Measurements from ENCODE around the gene WDR48.
"Not testable (repeated sequence)": the region's sequence is repeated elsewhere in the genome, so short reads cannot be mapped to it uniquely, and the experiment has no call there.

Gene WDR48

DNA sequence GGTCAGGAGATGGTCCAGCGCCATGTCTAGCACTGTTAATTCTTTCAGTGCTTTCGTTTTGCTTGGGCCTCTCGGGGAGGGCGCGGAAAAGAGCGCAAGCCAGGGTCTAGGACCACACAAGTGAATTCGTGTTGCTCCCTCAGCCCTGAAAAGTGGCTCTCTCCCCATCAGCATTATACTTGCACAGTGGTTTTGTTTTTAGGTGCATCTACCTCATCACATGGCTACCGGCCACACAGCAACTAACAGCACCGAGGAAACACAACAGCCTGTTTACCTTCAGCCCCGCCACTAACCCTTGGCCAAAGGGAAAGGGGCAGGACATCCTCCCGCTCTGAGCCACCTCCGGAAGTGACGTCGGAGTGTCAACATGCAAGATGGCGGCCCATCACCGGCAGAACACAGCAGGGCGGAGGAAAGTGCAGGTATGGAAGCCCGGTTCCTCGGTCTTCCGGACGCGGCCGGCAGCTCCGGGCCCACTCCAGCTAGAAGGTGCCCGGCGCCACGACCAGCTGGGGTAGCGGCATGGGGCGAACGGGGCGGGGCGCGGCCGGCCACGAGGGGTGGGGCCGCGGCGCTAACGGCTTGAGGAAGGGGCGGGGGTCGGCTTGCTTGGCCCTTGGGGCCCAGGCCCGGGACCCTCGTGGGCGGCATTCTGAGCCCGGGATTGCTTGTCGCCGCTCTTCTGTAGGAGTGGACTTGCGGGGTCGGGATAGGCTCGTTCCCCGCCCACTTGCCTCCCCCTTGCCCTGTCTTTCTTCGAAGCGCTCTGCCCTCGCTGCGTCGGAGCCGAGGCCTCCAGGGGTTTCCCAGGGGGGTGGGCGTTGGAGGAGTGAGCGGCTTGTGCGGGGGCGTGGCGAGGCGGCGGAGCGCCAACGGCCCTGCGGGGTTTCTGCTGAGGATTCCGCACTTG, at the start of gene WDR48, which contains the start of gene SCN11A:
Gene WDR48, plus strand, starts transcription at position 368 of the 913 bp plus-strand sequence. Its CDS starts 10 bp downstream, at position 378.
Gene SCN11A, minus strand, starts transcription at position 296 of the 913 bp plus-strand sequence. CDS start 101,582 bp downstream, outside the sequence.
- peak; percentile 88 to 91 (median 88) for DNase-seq (ENCODE audit: low read depth in 2 of 3, low spot score in 1 of 3)

DNA sequence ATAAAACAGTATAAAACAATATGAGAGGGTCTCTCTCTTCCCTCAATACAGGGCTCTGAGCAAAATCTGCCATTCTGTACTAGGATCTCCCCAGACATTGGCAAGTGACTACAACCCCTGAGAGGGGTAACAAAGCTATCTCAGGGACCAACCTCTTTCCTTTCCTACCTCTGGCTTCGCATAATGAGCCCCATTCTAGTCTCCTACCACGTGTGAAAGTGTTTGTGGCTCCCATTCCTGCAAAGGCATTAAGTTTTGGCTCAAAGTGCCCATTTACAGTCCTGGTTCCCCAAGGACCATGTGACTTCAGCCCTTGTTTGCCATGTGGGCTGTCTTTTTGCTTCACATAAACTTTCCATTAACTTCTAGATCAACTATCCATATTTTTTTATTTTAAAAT, 46.5 kb upstream of the WDR48 start:
- DNase-seq (ENCODE audit: low read depth in 2 of 3, low spot score in 1 of 3) = no peak

DNA sequence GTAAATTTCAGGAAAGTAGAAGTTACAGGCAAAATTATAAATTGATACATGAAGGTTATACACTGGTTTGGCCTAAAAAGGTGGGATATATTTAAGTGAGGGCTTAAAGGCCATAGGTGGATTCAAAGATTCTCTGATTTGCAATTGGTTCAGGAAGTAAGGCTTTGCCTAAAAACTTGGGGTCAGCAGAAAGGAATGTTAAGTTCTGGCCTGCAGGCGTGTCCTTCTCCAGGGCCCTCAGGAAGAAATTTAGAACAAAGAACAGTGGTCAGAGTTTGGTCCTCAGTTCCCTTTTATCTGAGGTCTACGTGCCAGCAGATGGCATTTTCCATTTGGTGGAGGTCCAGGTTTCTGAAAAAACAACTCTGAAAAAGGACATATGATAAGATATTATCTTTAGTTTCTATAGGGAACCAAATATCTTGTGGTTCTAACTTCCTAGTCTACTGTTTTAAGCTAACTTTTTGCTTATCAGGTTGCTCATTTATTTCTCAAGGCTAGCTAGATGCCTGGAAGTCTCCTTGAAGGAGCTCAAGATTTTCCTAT, 40.6 kb upstream of the WDR48 start:
- DNase-seq (ENCODE audit: low read depth in 2 of 3, low spot score in 1 of 3) = no peak

DNA sequence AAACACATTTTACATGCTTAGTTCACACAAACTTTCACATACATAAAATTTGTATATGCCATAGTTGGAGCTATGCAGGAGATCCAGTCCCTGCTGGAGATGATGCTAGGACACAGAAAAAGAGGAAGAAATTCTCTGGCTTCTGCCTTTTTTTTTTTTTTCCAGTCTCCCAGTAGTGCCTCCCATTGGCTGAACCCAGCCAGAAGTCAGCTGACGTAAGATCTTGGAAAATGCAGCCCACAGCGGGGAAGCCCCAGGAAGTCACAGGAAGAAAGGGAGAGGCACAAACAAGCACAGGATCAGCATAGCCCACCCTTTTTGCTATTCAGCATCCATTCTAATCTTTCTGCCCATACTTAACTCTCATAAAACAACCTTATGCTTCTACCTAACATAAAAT, 38.5 kb upstream of the WDR48 start:
- no peak for DNase-seq (ENCODE audit: low read depth in 2 of 3, low spot score in 1 of 3)

DNA sequence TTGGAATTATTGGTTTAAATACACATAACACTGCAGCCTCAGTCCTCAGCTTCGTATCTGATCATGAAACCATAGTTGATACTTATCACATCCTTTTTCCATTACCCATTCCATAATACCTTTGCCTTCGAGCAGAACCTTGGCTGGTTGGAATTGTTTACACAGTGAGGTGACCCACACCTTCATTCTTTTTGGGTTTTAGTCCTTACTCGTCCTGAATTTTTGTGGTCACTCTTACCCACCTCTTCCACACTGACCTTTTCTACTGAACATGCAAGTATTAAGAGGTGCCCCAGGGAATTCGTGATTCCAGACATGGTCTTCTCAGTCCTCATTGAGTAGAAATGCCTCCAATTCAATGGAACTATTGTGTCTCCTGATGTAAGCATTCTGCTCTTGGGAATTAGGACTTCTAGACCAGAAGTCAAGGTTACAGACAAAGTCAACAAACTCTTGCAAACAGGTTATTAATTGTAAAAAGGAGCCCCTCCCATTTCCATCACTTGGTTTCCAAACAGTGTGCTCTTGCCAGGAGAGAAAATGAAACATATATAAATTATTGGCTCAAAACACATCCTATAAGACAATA, 37.8 kb upstream of the WDR48 start:
- DNase-seq (ENCODE audit: low read depth in 2 of 3, low spot score in 1 of 3) = no peak

DNA sequence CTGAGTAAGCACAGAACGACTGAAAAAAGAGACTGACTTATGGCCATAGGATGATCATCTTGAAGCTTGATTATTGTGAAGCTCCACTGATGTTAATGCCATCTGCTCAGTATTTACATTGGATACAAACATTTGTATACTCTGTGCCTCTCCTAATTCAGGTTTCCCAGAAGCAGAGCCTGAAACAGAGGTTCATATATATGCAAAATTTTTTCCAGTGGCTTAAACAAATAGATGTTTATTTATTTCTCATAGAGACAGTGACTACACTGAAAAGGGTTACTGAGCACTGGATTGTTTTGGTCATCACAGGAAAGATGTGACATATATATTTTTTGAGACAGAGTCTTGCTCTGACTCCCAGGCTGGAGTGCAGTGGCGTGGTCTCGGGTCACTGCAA, 36.4 kb upstream of the WDR48 start:
- DNase-seq (ENCODE audit: low read depth in 2 of 3, low spot score in 1 of 3) = no peak

DNA sequence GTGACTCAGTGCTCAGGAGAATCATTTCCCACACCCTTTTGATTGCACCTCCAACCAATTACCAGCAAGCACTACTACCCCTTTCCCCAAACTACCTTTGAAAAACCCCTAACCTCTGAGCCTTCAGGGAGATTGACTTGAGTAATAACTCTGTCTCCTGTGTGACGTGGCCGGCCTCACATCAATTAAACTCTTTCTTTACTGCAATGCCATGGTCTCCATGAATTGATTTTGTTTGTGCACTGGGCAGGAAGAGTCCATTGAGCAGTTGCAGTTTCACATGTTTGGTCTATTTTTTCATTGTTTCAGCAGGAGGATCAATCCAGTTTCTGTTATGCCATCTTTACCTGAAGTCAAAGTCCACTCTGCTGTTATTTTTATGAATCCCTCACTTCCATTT, 32.5 kb upstream of the WDR48 start:
- DNase-seq (ENCODE audit: low read depth in 2 of 3, low spot score in 1 of 3) = no peak

DNA sequence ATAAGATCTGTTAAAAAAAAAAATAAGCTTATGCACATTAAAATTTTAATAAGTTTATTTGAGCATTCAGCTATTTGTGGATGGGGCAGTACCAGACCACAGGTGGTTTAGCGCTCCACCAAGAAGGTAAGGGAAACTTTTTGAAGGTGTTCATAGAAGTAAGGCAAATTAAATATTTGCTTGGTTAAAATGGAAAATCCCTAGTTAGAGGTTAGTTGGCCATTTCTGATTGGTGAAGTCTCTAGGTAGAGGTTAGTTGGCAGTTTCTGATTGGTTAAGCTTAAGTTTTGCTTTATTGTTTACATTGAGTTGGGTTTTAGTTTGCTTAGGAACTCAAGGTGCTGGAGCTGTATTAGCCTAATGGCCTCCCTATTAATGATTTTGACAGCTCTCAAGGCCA, 30.8 kb upstream of the WDR48 start:
- no peak for DNase-seq (ENCODE audit: low read depth in 2 of 3, low spot score in 1 of 3)

DNA sequence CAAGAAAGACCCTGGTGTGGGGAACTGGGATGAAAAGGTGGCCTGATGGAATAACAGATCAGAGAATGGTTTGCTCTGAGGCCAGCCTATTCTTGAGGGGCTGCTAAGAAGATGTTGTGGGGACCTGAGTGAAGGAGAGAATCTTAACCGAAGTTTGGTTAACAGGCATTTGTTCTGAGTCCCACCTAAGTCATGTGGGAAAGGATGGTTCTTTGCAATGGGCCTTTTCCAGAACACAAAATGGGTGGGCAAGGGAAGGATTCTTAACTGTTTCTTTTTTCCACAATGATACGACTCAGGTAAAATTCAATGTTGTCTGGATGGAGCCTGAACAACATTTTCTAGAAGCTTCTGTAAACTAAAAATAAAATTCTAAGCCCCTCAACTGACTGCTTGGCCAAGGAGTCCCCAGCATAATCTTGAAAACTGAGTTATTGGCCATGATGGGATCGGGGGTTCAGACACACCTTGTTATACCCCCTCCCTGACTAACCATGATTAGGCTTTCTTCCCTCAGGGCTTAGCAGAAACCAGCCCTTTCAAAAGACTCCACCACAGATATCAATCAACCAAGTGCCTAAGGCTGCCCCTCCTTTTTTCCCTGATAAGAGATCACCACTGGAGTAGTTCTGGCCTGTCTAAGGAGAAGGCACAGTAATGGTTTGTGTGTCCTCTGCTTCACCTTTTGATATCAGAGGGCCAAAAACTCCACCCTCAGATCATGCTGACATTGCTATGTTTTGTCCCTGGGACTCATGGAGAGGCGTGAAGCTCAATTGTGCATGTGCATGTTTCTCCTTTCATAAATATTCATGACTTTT, 30.1 kb upstream of the WDR48 start:
- no peak for DNase-seq (ENCODE audit: low read depth in 2 of 3, low spot score in 1 of 3)

DNA sequence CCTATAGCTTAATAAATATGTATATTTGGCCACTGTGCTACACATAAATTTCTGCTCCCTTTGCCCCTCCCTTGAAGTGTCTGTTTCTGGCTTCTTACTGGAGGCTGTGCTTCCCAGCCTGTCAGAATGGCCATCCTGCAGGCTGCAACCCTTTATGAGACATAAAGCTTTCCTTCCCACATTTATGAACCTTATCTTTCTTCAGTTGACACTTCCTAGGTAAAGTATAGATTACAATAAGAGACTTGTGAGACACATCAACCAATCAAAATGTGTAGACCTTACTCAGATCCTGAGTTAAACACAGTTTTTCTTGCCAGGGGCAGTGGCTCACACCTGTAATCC, 29.6 kb upstream of the WDR48 start:
- no peak for DNase-seq (ENCODE audit: low read depth in 2 of 3, low spot score in 1 of 3)

DNA sequence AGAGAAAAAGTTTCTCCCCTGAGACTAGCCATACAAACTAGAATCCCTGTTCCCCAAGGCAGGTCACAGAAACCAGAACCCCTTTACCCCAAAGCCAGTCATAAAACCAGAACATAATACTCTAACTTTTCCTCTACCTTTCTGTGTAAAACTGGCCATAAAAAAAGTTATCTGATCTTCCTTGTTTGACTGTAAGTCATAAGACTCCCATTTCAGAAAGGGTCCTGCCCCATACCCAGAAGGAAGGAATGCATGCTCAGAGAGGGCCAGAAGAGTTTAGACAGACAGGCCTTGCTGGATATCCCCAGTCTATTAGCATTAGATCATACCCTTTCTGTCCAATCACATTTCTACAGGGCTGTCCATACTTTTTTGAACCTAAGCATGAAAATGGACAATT, 27.3 kb upstream of the WDR48 start:
- DNase-seq (ENCODE audit: low read depth in 2 of 3, low spot score in 1 of 3) = no peak

DNA sequence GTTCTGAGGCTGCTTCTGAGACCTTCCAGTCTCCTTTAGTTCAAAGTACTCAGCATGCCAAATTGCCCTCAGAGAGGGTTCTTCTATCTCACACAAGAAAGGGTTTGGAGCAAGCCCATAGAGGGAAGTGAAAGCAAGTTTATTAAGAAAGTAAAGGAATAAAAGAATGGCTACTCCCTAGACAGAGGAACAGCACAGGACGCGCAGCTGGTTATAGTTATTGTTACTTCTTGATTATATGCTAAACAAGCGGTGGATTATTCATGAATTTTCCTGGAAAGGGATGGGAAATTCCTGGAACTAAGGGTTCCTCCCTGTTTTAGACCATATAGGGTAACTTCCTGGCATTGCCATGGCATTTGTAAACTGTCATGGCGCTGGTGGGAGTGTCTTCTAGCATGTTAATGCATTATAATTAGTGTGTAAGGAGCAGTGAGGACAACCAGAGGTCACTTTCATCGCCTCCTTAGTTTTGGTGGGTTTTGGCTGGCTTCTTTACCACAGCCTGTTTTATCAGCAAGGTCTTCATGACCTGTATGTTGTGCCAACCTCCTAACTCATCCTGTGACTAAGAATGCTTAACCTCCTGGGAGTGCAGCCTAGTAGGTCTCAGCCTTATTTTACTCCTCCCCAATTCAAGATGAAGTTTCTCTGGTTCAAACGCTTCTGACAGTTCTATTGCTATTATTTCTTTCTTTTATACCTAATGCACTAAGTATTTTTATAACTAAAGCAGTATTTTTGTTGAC, 26.4 kb upstream of the WDR48 start:
- DNase-seq (ENCODE audit: low read depth in 2 of 3, low spot score in 1 of 3) = no peak

DNA sequence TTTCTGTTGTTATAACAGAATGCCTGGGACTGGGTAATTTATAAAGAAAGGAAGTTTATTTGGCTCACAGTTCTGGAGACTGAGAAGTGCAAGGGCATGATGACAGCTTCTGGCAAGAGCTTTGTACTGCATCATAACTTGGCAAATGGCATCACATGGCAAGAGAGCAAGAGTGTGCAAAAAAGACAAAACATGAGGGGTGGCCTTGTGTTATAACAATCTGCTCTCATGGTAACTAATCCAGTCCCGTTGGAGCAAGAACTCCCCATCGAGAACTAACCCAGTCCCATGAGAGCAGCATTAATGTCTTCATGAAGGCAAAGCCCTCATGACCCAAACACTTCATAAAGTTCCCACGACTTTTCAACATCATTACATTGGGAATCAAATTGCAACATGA, 23.3 kb upstream of the WDR48 start:
- no peak for DNase-seq (ENCODE audit: low read depth in 2 of 3, low spot score in 1 of 3)

DNA sequence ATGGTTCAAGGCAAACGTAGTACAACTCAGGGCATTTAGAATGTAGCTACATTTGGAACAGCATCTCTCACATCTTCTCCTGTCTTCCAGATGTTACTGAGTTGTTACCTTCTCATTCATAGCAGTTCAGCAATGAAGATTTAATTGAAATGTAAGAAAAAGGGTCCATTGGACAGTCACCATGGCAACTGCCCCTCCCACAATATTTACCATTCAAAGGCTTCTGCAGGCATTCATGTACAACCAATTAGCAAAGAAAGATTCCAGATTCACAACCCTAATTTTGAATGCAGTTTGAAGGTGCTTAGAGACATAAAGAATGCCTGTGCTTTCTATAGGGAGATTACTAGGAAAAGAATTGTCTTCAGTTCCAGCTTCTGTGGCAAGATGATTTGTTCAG, 22.3 kb upstream of the WDR48 start:
- no peak for DNase-seq (ENCODE audit: low read depth in 2 of 3, low spot score in 1 of 3)

DNA sequence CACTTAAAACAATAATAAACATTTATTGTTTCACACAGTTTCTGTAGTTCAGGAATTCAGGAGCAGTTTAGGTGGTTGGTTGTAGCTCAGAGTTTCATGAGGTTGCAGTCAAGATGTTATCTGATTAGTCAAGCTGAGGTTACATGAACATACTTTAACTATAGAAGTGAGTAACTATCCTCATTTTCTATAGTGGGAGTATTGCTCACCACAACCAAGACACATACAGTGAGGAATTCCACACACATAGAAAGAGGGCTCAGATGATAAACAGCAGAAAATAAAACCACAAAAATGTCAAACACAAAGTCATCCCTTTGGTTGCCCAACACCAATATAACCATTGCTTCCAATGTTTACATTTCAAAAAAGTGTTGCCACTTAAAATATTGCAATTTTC, 13.7 kb upstream of the WDR48 start:
- no peak for DNase-seq (ENCODE audit: low read depth in 2 of 3, low spot score in 1 of 3)

DNA sequence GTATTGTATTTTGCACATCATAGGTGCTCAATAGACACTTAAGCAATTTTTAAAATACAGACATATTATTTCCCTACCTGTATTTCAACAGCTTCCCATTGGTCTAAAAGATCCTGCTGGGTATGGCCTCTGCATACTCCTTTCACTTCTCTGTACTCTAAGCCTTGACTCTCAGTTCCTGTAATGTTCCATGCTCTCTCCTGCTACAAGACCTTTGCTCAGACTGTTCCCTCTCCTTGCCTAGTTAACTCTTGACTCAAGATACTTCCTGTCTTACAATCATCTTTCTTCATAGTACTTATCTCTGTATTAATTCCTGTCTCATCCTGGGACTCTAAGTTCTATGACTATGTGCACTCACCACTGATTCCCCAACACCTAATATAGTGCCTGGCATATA, 1.8 kb upstream of the WDR48 start:
- DNase-seq (ENCODE audit: low read depth in 2 of 3, low spot score in 1 of 3) = no peak

DNA sequence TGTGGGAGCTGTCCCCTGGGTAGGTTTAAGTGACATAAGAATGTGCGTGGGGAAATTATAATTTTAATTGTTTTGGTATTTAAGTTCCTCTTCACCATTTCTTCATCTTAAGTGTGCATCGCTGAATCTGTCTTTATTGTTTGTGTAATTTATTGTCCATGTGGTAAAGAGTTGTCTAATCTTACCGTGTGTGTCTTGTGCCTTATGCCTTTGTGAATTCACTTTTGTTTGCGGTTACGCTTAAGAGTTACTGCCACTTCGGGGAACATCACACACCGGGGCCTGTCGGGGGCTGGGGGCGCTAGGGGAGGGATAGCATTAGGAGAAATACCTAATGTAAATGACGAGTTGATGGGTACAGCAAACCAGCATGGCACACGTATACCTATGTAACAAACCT, 767 bp downstream of the WDR48 start:
- DNase-seq (ENCODE audit: low read depth in 2 of 3, low spot score in 1 of 3) = no peak

DNA sequence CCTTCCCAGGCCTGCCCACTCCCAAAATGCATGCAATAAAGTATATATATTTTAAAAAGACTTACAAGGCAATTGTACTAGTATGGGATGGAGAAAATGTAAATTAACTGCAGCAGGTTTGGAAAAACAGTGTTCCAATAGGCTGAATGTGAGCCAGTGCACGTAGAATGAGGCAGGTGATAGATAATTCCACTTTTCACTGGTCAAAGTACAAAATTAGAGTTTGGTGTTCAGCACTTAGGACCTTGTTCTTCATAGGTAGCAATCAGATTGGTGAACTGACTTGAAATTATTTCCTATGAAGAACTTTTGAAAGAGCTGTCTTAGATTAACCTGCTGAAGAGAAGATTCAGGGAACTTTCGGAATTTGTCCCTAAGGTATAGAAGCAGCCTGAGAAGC, 1.9 kb downstream of the WDR48 start:
- DNase-seq (ENCODE audit: low read depth in 2 of 3, low spot score in 1 of 3) = no peak

DNA sequence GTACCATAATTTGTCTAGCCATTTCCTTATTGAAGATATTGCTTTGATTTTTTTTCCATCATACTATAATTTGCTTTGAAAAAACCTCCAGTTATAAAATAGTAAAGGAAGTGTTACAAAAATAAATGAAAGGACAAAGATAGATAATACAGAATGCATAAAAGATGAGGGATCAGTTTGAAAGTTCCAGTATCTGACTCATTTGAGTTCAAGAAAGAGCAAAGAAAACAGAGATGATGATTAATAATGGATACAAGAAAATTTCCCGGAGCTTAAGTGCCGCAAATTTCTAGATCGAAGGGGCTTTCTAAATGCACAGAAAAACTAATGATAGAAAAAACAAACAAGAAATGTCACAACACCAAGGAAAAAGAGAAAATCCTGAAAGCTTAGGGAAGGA, 4.3 kb downstream of the WDR48 start:
- DNase-seq (ENCODE audit: low read depth in 2 of 3, low spot score in 1 of 3) = no peak

DNA sequence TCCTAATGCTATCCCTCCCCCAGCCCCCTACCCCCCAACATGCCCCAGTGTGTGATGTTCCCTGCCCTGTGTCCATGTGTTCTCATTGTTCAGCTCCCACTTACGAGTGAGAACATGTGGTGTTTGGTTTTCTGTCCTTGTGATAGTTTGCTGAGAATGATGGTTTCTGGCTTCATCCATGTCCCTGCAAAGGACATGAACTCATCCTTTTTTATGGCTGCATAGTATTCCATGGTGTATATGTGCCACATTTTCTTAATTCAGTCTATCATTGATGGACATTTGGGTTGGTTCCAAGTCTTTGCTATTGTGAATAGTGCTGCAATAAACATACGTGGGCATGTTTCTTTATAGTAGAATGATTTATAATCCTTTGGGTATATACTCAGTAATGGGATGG, 9.4 kb downstream of the WDR48 start:
- not testable (repeated sequence) for DNase-seq (ENCODE audit: low read depth in 2 of 3, low spot score in 1 of 3)

DNA sequence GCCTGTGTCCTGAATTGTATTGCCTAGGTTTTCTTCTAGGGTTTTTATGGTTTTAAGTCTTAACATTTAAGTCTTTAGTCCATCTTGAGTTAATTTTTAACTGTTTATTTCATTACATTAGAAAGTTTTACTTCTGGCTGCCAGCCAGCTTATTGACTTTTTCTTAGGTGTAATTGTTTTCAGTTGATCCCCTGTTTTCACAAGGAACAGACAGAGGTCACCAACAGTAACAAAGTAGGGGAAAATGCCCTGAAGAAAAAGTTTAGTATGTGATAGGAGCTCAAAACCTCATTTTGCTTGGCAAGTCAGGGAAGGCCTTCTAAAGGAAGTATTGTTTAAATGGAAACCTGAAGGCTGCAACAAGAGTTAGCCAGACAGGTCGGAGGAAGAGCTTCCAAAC, 10.4 kb downstream of the WDR48 start:
- DNase-seq (ENCODE audit: low read depth in 2 of 3, low spot score in 1 of 3) = no peak
